Liver (tissue), 9 donors: ENCODE data around the gene PCNT. TPM values are rescaled to one million over a fixed set of nuclear protein-coding genes. Genes with fewer than 3 reads are reported as not detected.

Experiments used
- DNase-seq: peaks from one replicate; pipeline ENCODE4 v3.0.0-alpha.2; 2017; ENCODE audit warnings: low spot score
- H3K27ac ChIP-seq, 2 donors: one replicate each; pipeline ENCODE4 v1.7.0; 2013; ENCODE audit warnings: inconsistent platforms in 2 of 2, low read length in 2 of 2, control low read depth in 1 of 2, low read depth in 1 of 2, mild to moderate bottlenecking in 1 of 2
- H3K27me3 ChIP-seq, 4 donors: one replicate each; pipeline versions ENCODE4 v1.6.1 to v1.7.0; 2013; ENCODE audit warnings: low read length in 3 of 4, inconsistent platforms in 1 of 4, mild to moderate bottlenecking in 1 of 4, moderate library complexity in 1 of 4; ENCODE audit not compliant: control insufficient read depth in 4 of 4, insufficient read depth in 4 of 4
- H3K36me3 ChIP-seq, 4 donors: one replicate each; pipeline versions ENCODE4 v1.6.1 to v1.7.0; 2013; ENCODE audit warnings: low read length in 3 of 4, mild to moderate bottlenecking in 3 of 4, low read depth in 1 of 4, moderate library complexity in 1 of 4; ENCODE audit not compliant: control insufficient read depth in 4 of 4, insufficient read depth in 3 of 4
- H3K4me1 ChIP-seq, 4 donors: one replicate each; pipeline versions ENCODE4 v1.6.1 to v1.7.0; 2013; ENCODE audit warnings: low read length in 3 of 4, mild to moderate bottlenecking in 3 of 4, moderate library complexity in 1 of 4; ENCODE audit not compliant: control insufficient read depth in 4 of 4, insufficient read depth in 4 of 4
- H3K4me3 ChIP-seq, 3 donors: one replicate each; pipeline versions ENCODE4 v1.6.1 to v1.7.0; 2013; ENCODE audit warnings: low read length in 3 of 3, control low read depth in 1 of 3, low read depth in 1 of 3, mild to moderate bottlenecking in 1 of 3
- H3K9ac ChIP-seq, 2 donors: one replicate each; pipeline ENCODE4 v1.7.0; 2013; ENCODE audit warnings: low read length in 2 of 2, mild to moderate bottlenecking in 2 of 2, moderate library complexity in 2 of 2, control low read depth in 1 of 2, low read depth in 1 of 2
- H3K9me3 ChIP-seq, 4 donors: one replicate each; pipeline versions ENCODE4 v1.6.1 to v1.7.0; 2013; ENCODE audit warnings: low read length in 3 of 4; ENCODE audit not compliant: control insufficient read depth in 4 of 4
- EGR1 ChIP-seq, 2 donors: IDR thresholded peaks; 2 replicates each; pipeline ENCODE4 v1.6.1; 2016 to 2018; ENCODE audit warnings: antibody characterized with exemption in 2 of 2, low read depth in 2 of 2
- FOXA1 ChIP-seq: IDR thresholded peaks from 2 replicates; pipeline ENCODE4 v1.6.1; 2016; ENCODE audit warnings: antibody characterized with exemption
- FOXA2 ChIP-seq: IDR thresholded peaks from 2 replicates; pipeline ENCODE4 v1.6.1; 2016; ENCODE audit warnings: antibody characterized with exemption
- GABPA ChIP-seq, 2 donors: IDR thresholded peaks in 1 of 2; conservative IDR thresholded peaks in 1 of 2; 2 replicates each; pipeline ENCODE4 v1.6.1; 2016; ENCODE audit warnings: antibody characterized with exemption in 2 of 2, mild to moderate bottlenecking in 1 of 2, moderate library complexity in 1 of 2
- HNF4A ChIP-seq, 2 donors: conservative IDR thresholded peaks; 2 replicates each; pipeline ENCODE4 v1.6.1; 2016; ENCODE audit warnings: antibody characterized with exemption in 2 of 2, mild to moderate bottlenecking in 2 of 2
- JUND ChIP-seq, 2 donors: IDR thresholded peaks; 2 replicates each; pipeline ENCODE4 v1.6.1; 2016; ENCODE audit warnings: antibody characterized with exemption in 2 of 2
- MAX ChIP-seq: IDR thresholded peaks from 2 replicates; pipeline ENCODE4 v1.6.1; 2016; ENCODE audit warnings: antibody characterized with exemption
- RAD21 ChIP-seq, 2 donors: IDR thresholded peaks; 2 replicates each; pipeline ENCODE4 v1.6.1; 2016; ENCODE audit warnings: antibody characterized with exemption in 2 of 2, mild to moderate bottlenecking in 2 of 2
- RXRA ChIP-seq, 2 donors: IDR thresholded peaks; 2 replicates each; pipeline ENCODE4 v1.6.1; 2017 to 2018; ENCODE audit warnings: antibody characterized with exemption in 2 of 2, mild to moderate bottlenecking in 1 of 2
- SP1 ChIP-seq: IDR thresholded peaks from 2 replicates; pipeline ENCODE4 v1.6.1; 2018; ENCODE audit warnings: antibody characterized with exemption, mild to moderate bottlenecking
- TAF1 ChIP-seq: conservative IDR thresholded peaks from 2 replicates; pipeline ENCODE4 v1.6.1; 2016; ENCODE audit warnings: antibody characterized with exemption, mild to moderate bottlenecking
- YY1 ChIP-seq: IDR thresholded peaks from 2 replicates; pipeline ENCODE4 v1.6.1; 2016; ENCODE audit warnings: antibody characterized with exemption, mild to moderate bottlenecking
- ZBTB33 ChIP-seq: IDR thresholded peaks from 2 replicates; pipeline ENCODE4 v1.6.1; 2016; ENCODE audit warnings: antibody characterized with exemption
- WGBS: extraction: QIAGEN DNeasy Blood & Tissue Kit; methylation state at CpG from one replicate; pipeline ENCODE4 v1.1.7; 2013; 5-methylcytosine and 5-hydroxymethylcytosine counted together
- polyA plus RNA-seq, 2 donors: library from polyadenylated mRNA; stranded (reverse) in 1 of 2; unstranded in 1 of 2; fragments of 200-250 nt in 1 of 2; fragments of >200 nt in 1 of 2; fragmentation: Nextera tagmentation in 1 of 2; extraction: Ambion mirVana in 1 of 2; gene quantifications; one replicate each; pipeline versions ENCODE4 v1.2.1 to v1.2.3, GENCODE V29; 2013 to 2015
- total RNA-seq, 2 donors: library from RNA; depleted of rRNA; stranded (reverse); fragments of >200 nt; gene quantifications; one replicate each; pipeline ENCODE4 v1.2.3, GENCODE V29; 2014
- TF ChIP-seq, protein P1 (sequence below): IDR thresholded peaks from 2 replicates; pipeline ENCODE4 v1.6.1; 2016; ENCODE audit warnings: antibody characterized with exemption
- TF ChIP-seq, protein P2 (sequence below): IDR thresholded peaks from 2 replicates; pipeline ENCODE4 v1.6.1; 2016; ENCODE audit warnings: antibody characterized with exemption, mild to moderate bottlenecking
- TF ChIP-seq, protein P3 (sequence below): fragments of 150-350 bp; IDR thresholded peaks from 2 replicates; pipeline ENCODE4 v1.5.1; 2017; ENCODE audit warnings: improper control_type of control experiment, low read depth, low read length; ENCODE audit not compliant: missing input control
- donor health status: healthy.
- donor health status: healthy.
- donor health status: healthy.
- donor health status: healthy.
- donor health status: healthy.

PCNT gene
- total and polyA plus RNA-seq, 4 donors = 6.7 to 36.8 (median 15.2) TPM

DNA sequence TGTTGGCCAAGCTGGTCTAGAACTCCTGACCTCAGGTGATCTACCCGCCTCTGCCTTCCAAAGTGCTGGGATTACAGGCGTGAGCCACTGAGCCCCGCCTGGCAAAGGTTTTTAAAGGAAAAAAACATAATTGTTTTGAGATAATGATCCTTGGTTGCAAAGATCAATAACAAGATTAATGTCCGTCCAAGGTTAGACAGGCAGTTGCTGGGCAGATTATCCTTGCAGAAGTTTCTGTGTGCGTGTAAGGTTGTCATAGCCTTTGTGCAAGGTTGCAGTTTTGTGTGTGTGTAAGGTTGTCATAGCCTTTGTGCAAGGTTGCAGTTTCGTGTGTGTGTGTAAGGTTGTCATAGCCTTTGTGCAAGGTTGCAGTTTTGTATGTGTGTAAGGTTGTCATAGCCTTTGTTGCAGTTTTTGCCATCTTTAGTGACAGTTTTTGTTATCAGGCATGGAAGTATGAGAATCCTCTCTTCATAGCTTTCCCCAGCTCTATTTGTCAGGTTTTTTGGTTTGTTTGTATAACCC is 34.2 kb upstream of the PCNT start:
- 88% methylated on average over 6 of the region's 6 CpGs for WGBS
- Histone ChIP-seq H3K4me3 (no peak overlapping the region), H3K27ac (no peak overlapping the region), H3K27me3 (no peaks in the 10 kb centered on the region), H3K36me3 (peaks cover 0 to 7% (median 0%) of the 10 kb centered on the region in 4 donors), H3K9me3 (no peaks in the 10 kb centered on the region), H3K4me1 (peaks cover 6 to 18% (median 14%) of the 10 kb centered on the region in 4 donors), H3K9ac (no peak overlapping the region)
- TF ChIP-seq FOXA1 = no peak
- no peak for TF ChIP-seq JUND (IDR thresholded peaks at IDR 0.05)
- no peak for TF ChIP-seq FOXA2
- TF ChIP-seq YY1 = no peak
- no peak for TF ChIP-seq SP1
- TF ChIP-seq RXRA (IDR thresholded peaks at IDR 0.05) = no peak
- TF ChIP-seq, protein P1, sequence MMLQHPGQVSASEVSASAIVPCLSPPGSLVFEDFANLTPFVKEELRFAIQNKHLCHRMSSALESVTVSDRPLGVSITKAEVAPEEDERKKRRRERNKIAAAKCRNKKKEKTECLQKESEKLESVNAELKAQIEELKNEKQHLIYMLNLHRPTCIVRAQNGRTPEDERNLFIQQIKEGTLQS = no peak
- TF ChIP-seq MAX = no peak
- no peak for TF ChIP-seq TAF1
- TF ChIP-seq, protein P2, sequence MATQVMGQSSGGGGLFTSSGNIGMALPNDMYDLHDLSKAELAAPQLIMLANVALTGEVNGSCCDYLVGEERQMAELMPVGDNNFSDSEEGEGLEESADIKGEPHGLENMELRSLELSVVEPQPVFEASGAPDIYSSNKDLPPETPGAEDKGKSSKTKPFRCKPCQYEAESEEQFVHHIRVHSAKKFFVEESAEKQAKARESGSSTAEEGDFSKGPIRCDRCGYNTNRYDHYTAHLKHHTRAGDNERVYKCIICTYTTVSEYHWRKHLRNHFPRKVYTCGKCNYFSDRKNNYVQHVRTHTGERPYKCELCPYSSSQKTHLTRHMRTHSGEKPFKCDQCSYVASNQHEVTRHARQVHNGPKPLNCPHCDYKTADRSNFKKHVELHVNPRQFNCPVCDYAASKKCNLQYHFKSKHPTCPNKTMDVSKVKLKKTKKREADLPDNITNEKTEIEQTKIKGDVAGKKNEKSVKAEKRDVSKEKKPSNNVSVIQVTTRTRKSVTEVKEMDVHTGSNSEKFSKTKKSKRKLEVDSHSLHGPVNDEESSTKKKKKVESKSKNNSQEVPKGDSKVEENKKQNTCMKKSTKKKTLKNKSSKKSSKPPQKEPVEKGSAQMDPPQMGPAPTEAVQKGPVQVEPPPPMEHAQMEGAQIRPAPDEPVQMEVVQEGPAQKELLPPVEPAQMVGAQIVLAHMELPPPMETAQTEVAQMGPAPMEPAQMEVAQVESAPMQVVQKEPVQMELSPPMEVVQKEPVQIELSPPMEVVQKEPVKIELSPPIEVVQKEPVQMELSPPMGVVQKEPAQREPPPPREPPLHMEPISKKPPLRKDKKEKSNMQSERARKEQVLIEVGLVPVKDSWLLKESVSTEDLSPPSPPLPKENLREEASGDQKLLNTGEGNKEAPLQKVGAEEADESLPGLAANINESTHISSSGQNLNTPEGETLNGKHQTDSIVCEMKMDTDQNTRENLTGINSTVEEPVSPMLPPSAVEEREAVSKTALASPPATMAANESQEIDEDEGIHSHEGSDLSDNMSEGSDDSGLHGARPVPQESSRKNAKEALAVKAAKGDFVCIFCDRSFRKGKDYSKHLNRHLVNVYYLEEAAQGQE = no peak
- TF ChIP-seq HNF4A (conservative IDR thresholded peaks at IDR 0.05) = no peak
- TF ChIP-seq RAD21 (IDR thresholded peaks at IDR 0.05) = no peak
- TF ChIP-seq GABPA (IDR thresholded peaks at IDR 0.05 in 1 of 2, conservative IDR thresholded peaks at IDR 0.05 in 1 of 2) = no peak
- TF ChIP-seq, protein P3, sequence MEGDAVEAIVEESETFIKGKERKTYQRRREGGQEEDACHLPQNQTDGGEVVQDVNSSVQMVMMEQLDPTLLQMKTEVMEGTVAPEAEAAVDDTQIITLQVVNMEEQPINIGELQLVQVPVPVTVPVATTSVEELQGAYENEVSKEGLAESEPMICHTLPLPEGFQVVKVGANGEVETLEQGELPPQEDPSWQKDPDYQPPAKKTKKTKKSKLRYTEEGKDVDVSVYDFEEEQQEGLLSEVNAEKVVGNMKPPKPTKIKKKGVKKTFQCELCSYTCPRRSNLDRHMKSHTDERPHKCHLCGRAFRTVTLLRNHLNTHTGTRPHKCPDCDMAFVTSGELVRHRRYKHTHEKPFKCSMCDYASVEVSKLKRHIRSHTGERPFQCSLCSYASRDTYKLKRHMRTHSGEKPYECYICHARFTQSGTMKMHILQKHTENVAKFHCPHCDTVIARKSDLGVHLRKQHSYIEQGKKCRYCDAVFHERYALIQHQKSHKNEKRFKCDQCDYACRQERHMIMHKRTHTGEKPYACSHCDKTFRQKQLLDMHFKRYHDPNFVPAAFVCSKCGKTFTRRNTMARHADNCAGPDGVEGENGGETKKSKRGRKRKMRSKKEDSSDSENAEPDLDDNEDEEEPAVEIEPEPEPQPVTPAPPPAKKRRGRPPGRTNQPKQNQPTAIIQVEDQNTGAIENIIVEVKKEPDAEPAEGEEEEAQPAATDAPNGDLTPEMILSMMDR = no peak
- no peak for TF ChIP-seq EGR1 (IDR thresholded peaks at IDR 0.05; ENCODE audit: low read depth in 2 of 2)
- no peak for DNase-seq

GRCh38 chr21:46291561-46291960 is 32.4 kb upstream of the PCNT start:
- Histone ChIP-seq H3K36me3 (peaks cover 0 to 7% (median 0%) of the 10 kb centered on the region in 4 donors), H3K4me3 (no peak overlapping the region), H3K9me3 (no peaks in the 10 kb centered on the region), H3K27me3 (no peaks in the 10 kb centered on the region), H3K9ac (no peak overlapping the region), H3K27ac (no peak overlapping the region), H3K4me1 (peaks cover 3 to 8% (median 6%) of the 10 kb centered on the region in 4 donors)
- WGBS = 98% methylated on average over 2 of the region's 2 CpGs
- TF ChIP-seq ZBTB33 = no peak
- TF ChIP-seq, protein P2 = no peak
- no peak for TF ChIP-seq TAF1
- no peak for DNase-seq
